Small intestine (tissue), 7 donors: ENCODE data around the gene ATN1. TPM values are rescaled to one million over a fixed set of nuclear protein-coding genes. Genes with fewer than 3 reads are reported as not detected.

Source experiments
- DNase-seq, 2 donors: peaks; one replicate each; pipeline versions ENCODE4 v3.0.0 to v3.0.0-alpha.2; 2013
- FAIRE-seq: peaks from 2 replicates; lab custom pipeline; 2012; peaks lifted over from hg19 to GRCh38; lab: Jason Lieb, UNC
- H3K27ac ChIP-seq, 3 donors: one replicate each; pipeline ENCODE4 v1.5.1; 2013; ENCODE audit warnings: low read length in 2 of 3, mild to moderate bottlenecking in 2 of 3, control low read depth in 1 of 3, inconsistent platforms in 1 of 3, low read depth in 1 of 3, moderate library complexity in 1 of 3
- H3K27me3 ChIP-seq, 3 donors: one replicate each; pipeline ENCODE4 v1.6.1; 2013; ENCODE audit warnings: low read length in 3 of 3, inconsistent platforms in 1 of 3; ENCODE audit not compliant: control insufficient read depth in 3 of 3, insufficient read depth in 3 of 3
- H3K36me3 ChIP-seq, 3 donors: one replicate each; pipeline ENCODE4 v1.6.1; 2013; ENCODE audit warnings: low read length in 3 of 3, inconsistent platforms in 1 of 3, low read depth in 1 of 3, mild to moderate bottlenecking in 1 of 3, moderate library complexity in 1 of 3; ENCODE audit not compliant: control insufficient read depth in 3 of 3, insufficient read depth in 2 of 3
- H3K4me1 ChIP-seq, 3 donors: one replicate each; pipeline ENCODE4 v1.6.1; 2013; ENCODE audit warnings: low read length in 2 of 3, inconsistent platforms in 1 of 3, low read depth in 1 of 3, mild to moderate bottlenecking in 1 of 3, moderate library complexity in 1 of 3; ENCODE audit not compliant: control insufficient read depth in 3 of 3, insufficient read depth in 2 of 3
- H3K4me3 ChIP-seq, 3 donors: one replicate each; pipeline ENCODE4 v1.5.1; 2013; ENCODE audit warnings: low read length in 3 of 3, control low read depth in 1 of 3, inconsistent platforms in 1 of 3, low read depth in 1 of 3, mild to moderate bottlenecking in 1 of 3, moderate library complexity in 1 of 3
- H3K9me3 ChIP-seq, 2 donors: one replicate each; pipeline ENCODE4 v1.6.1; 2013; ENCODE audit warnings: low read depth in 1 of 2, low read length in 1 of 2; ENCODE audit not compliant: control insufficient read depth in 2 of 2, insufficient read depth in 1 of 2
- WGBS, 3 donors: extraction: QIAGEN DNeasy Blood & Tissue Kit; methylation state at CpG; one replicate each; pipeline ENCODE4 v1.1.7; 2013; 5-methylcytosine and 5-hydroxymethylcytosine counted together
- polyA plus RNA-seq, 4 donors: library from polyadenylated mRNA; stranded (reverse) in 3 of 4; unstranded in 1 of 4; fragments of 200-250 nt in 3 of 4; fragments of 120-200 nt in 1 of 4; gene quantifications; one replicate each; pipeline versions ENCODE4 v1.2.1 to v1.2.3, GENCODE V29; 2013
- donor health status: healthy with polysubstance abuse.
- donor health status: control.
- donor health status: control.
- donor health status: Bipolar disorder and iron deficiency.
- donor health status: healthy.

ATN1 gene
- polyA plus RNA-seq, 4 donors, result 34.0 to 63.3 (median 46.2) TPM

GRCh38 chr12:6980075-6980474 is 52.3 kb downstream of the ATN1 start:
- FAIRE-seq (no peak), DNase-seq (no peak)
- H3K27me3 ChIP-seq, result no peaks in the 10 kb centered on the region
- H3K4me3 ChIP-seq, result no peak overlapping the region
- peaks cover 21 to 75% (median 42%) of the 10 kb centered on the region in 3 donors for H3K36me3 ChIP-seq
- 94 to 96% (median 95%) methylated on average over 4 of the region's 4 CpGs for WGBS, 3 donors
- H3K27ac ChIP-seq, result peak overlapping the region; percentile 36 to 77 (median 51)
- peaks cover 0 to 55% (median 14%) of the 10 kb centered on the region in 3 donors for H3K4me1 ChIP-seq
- H3K9me3 ChIP-seq, result no peaks in the 10 kb centered on the region

DNA sequence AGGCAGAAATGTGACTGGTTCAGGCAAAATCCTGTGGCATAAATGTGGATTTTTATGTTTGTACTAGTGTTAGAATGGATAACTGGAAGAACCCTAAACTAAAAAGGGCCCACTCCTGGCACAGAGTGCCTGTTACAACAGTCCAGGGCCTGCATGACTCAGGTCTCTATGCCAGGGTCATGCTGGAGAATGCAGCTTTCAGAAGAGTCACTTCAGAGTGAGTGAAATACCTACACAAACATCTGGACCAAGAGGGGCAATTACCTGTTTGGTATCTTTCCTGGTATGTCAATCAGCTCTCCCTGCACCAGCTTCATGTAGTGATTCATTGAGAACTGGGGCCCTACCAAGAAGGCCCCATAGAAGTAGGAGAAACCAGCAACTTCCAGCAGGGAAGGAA is 53.0 kb downstream of the ATN1 start:
- H3K36me3 ChIP-seq, result peaks cover 15 to 71% (median 37%) of the 10 kb centered on the region in 3 donors
- DNase-seq (peak in 1 of 2 donors; percentile 56), FAIRE-seq (no peak)
- no peaks in the 10 kb centered on the region for H3K9me3 ChIP-seq
- H3K4me3 ChIP-seq, result no peak overlapping the region
- H3K4me1 ChIP-seq, result peaks cover 0 to 55% (median 14%) of the 10 kb centered on the region in 3 donors
- peak overlapping the region; percentile 30 to 77 (median 43) for H3K27ac ChIP-seq
- no peaks in the 10 kb centered on the region for H3K27me3 ChIP-seq

GRCh38 chr12:6981152-6982052 is 53.6 kb downstream of the ATN1 start:
- no peak overlapping the region for H3K4me3 ChIP-seq
- H3K36me3 ChIP-seq, result peaks cover 11 to 69% (median 31%) of the 10 kb centered on the region in 3 donors
- WGBS, 3 donors, result 18 to 73% (median 40%) methylated on average over 10 of the region's 10 CpGs
- H3K27me3 ChIP-seq, result no peaks in the 10 kb centered on the region
- H3K4me1 ChIP-seq, result peaks cover 0 to 55% (median 14%) of the 10 kb centered on the region in 3 donors
- peak overlapping the region; percentile 54 to 77 (median 55) for H3K27ac ChIP-seq
- no peaks in the 10 kb centered on the region for H3K9me3 ChIP-seq
- FAIRE-seq, result no peak
- DNase-seq, result peak; percentile 88 to 95

GRCh38 chr12:6982532-6982931 is 54.8 kb downstream of the ATN1 start:
- peaks cover 8 to 59% (median 25%) of the 10 kb centered on the region in 3 donors for H3K36me3 ChIP-seq
- H3K27me3 ChIP-seq, result no peaks in the 10 kb centered on the region
- H3K4me1 ChIP-seq, result peaks cover 0 to 55% (median 14%) of the 10 kb centered on the region in 3 donors
- H3K27ac ChIP-seq, result peak overlapping the region in 2 of 3 donors; percentile 54 to 77
- no peak for DNase-seq
- 90 to 93% (median 91%) methylated on average over 7 of the region's 7 CpGs for WGBS, 3 donors
- FAIRE-seq, result no peak
- H3K4me3 ChIP-seq, result no peak overlapping the region
- no peaks in the 10 kb centered on the region for H3K9me3 ChIP-seq

- Histone ChIP-seq H3K4me1 (peaks cover 0 to 20% (median 2%) of the 10 kb centered on the region in 3 donors), H3K36me3 (peaks cover 7 to 31% (median 7%) of the 10 kb centered on the region in 3 donors), H3K27ac (peak overlapping the region; percentile 23 to 46 (median 45)), H3K9me3 (no peaks in the 10 kb centered on the region), H3K4me3 (no peak overlapping the region), H3K27me3 (no peaks in the 10 kb centered on the region)
- WGBS, 3 donors, result 25 to 78% (median 43%) methylated on average over 11 of the region's 11 CpGs
- FAIRE-seq (no peak), DNase-seq (peak in 1 of 2 donors; percentile 43)
Observed at GRCh38 chr12:6987956-6988553, 60.3 kb downstream of the ATN1 start.

Other genes with a start within 250 kb of the ATN1 start
- gene ZNF384, start 238.6 kb upstream of the ATN1 start, polyA plus RNA-seq, result 10 to 100 TPM; 26.2 to 82.3 (median 34.6) TPM
- 1 to 10 TPM in 2 of 4 donors, not detected in 2; 1.7 to 3.4 TPM for gene PIANP, start 227.1 kb upstream of the ATN1 start, polyA plus RNA-seq
- 10 to 100 TPM; 30.5 to 49.3 (median 36.1) TPM for gene COPS7A, start 203.9 kb upstream of the ATN1 start, polyA plus RNA-seq
- 100 to 1,000 TPM; 163 to 233 (median 187) TPM for gene MLF2, start 174.8 kb upstream of the ATN1 start, polyA plus RNA-seq
- gene PTMS, start 161.6 kb upstream of the ATN1 start, polyA plus RNA-seq, result 100 to 1,000 TPM in 2 of 4 donors, 10 to 100 TPM in 2; 34.0 to 204 (median 122) TPM
- gene LAG3, start 155.4 kb upstream of the ATN1 start, polyA plus RNA-seq, result 1 to 10 TPM in 2 of 4 donors, under 1 TPM in 2; 0.67 to 5.9 (median 1.3) TPM
- gene CD4, start 138.4 kb upstream of the ATN1 start, polyA plus RNA-seq, result 10 to 100 TPM in 1 of 4 donors, 1 to 10 TPM in 2, under 1 TPM in 1; 0.89 to 19.1 (median 6.5) TPM
- 1 to 10 TPM in 3 of 4 donors, not detected in 1; 1.1 to 6.7 (median 5.1) TPM for gene GPR162, start 106.1 kb upstream of the ATN1 start, polyA plus RNA-seq
- gene P3H3, start 99.6 kb upstream of the ATN1 start, polyA plus RNA-seq, result 10 to 100 TPM in 1 of 4 donors, 1 to 10 TPM in 2, under 1 TPM in 1; 0.89 to 18.3 (median 4.9) TPM
- gene GNB3, start 87.0 kb upstream of the ATN1 start, polyA plus RNA-seq, result 1 to 10 TPM in 3 of 4 donors, not detected in 1; 1.0 to 5.5 (median 3.2) TPM
- 10 to 100 TPM; 30.3 to 99.1 (median 49.0) TPM for gene CDCA3, start 76.7 kb upstream of the ATN1 start, polyA plus RNA-seq
- 10 to 100 TPM; 31.9 to 54.0 (median 39.2) TPM for gene USP5, start 75.8 kb upstream of the ATN1 start, polyA plus RNA-seq
- gene TPI1, start 60.4 kb upstream of the ATN1 start, polyA plus RNA-seq, result 1,000 to 10,000 TPM in 2 of 4 donors, 100 to 1,000 TPM in 2; 574 to 1,439 (median 1,040) TPM
- 10 to 100 TPM in 3 of 4 donors, 1 to 10 TPM in 1; 9.7 to 22.5 (median 12.7) TPM for gene SPSB2, start 54.7 kb upstream of the ATN1 start, polyA plus RNA-seq
- gene LRRC23, start 23.1 kb upstream of the ATN1 start, polyA plus RNA-seq, result 1 to 10 TPM; 3.6 to 8.2 (median 4.7) TPM
- gene ENO2, start 13.4 kb upstream of the ATN1 start, polyA plus RNA-seq, result 10 to 100 TPM in 1 of 4 donors, 1 to 10 TPM in 2, under 1 TPM in 1; 0.67 to 19.1 (median 3.1) TPM
- gene RNU7-1, start 15.9 kb downstream of the ATN1 start, polyA plus RNA-seq, result not detected
- 100 to 1,000 TPM; 119 to 379 (median 273) TPM for gene C12orf57, start 16.1 kb downstream of the ATN1 start, polyA plus RNA-seq
- 10 to 100 TPM; 37.4 to 81.1 (median 58.7) TPM for gene PTPN6, start 23.4 kb downstream of the ATN1 start, polyA plus RNA-seq
- 100 to 1,000 TPM; 165 to 311 (median 212) TPM for gene PHB2, start 42.7 kb downstream of the ATN1 start, polyA plus RNA-seq
- gene EMG1, start 43.0 kb downstream of the ATN1 start, polyA plus RNA-seq, result 10 to 100 TPM; 12.3 to 39.3 (median 23.2) TPM
- gene LPCAT3, start 90.5 kb downstream of the ATN1 start, polyA plus RNA-seq, result 10 to 100 TPM; 67.8 to 95.9 (median 77.3) TPM
- gene C1S, start 132.8 kb downstream of the ATN1 start, polyA plus RNA-seq, result 100 to 1,000 TPM in 1 of 4 donors, 10 to 100 TPM in 2, 1 to 10 TPM in 1; 4.7 to 196 (median 35.0) TPM
- gene C1R, start 164.5 kb downstream of the ATN1 start, polyA plus RNA-seq, result 100 to 1,000 TPM in 1 of 4 donors, 10 to 100 TPM in 2, 1 to 10 TPM in 1; 4.5 to 254 (median 22.9) TPM
- gene C1RL, start 181.3 kb downstream of the ATN1 start, polyA plus RNA-seq, result 10 to 100 TPM in 3 of 4 donors, 1 to 10 TPM in 1; 10.0 to 77.1 (median 22.1) TPM
- gene RBP5, start 200.9 kb downstream of the ATN1 start, polyA plus RNA-seq, result 10 to 100 TPM in 2 of 4 donors, 1 to 10 TPM in 1, under 1 TPM in 1; 0.67 to 19.0 (median 7.8) TPM
- 10 to 100 TPM in 3 of 4 donors, 1 to 10 TPM in 1; 6.5 to 61.6 (median 13.8) TPM for gene CLSTN3, start 202.4 kb downstream of the ATN1 start, polyA plus RNA-seq